NOMO-1 treated with DMSO at 0.1 percent for 48 hours (cell line): ENCODE data around the gene CTSH.
"Not testable (repeated sequence)": the region's sequence is repeated elsewhere in the genome, so short reads cannot be mapped to it uniquely, and the experiment has no call there.

Source experiments
- DNase-seq: peaks from one replicate; lab custom pipeline; 2025; ENCODE audit not compliant: unreplicated experiment; lab: John Stamatoyannopoulos, UW

Gene CTSH

GRCh38 chr15:78923015-78923414, 21.8 kb downstream of the CTSH start:
- no peak for DNase-seq

- DNase-seq: no peak
These were observed 22.3 kb downstream of the CTSH start for GRCh38 chr15:78922527-78922926.

GRCh38 chr15:78921940-78922339, 22.9 kb downstream of the CTSH start:
- DNase-seq: no peak

GRCh38 chr15:78921517-78921916, 23.3 kb downstream of the CTSH start:
- no peak for DNase-seq

GRCh38 chr15:78917888-78918287, 27.0 kb downstream of the CTSH start:
- DNase-seq: no peak

- DNase-seq: no peak
These were observed 28.8 kb downstream of the CTSH start for GRCh38 chr15:78916088-78916487.

GRCh38 chr15:78915341-78916087, 29.3 kb downstream of the CTSH start:
- peak; percentile 78 for DNase-seq

GRCh38 chr15:78914027-78914764, 30.6 kb downstream of the CTSH start:
- no peak for DNase-seq

DNA sequence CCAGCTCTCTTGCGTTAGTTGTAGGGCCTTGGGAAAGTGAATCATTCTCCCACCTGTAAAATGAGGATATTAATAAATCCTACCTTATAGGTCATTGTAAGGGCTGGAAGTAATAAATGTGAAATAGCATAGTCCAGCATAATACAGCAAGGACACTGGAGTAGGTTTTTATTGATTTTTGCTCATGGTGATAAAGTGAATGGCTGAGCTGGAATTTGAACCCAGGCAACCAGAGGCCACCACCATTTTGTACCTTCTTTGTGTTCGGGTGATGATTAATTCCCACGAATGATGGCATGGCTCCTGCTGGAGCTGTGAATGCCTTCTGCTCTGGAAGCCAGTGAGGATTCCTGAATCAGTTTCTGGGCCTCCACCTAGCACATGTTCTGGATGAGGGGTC, 31.8 kb downstream of the CTSH start:
- DNase-seq: no peak

DNA sequence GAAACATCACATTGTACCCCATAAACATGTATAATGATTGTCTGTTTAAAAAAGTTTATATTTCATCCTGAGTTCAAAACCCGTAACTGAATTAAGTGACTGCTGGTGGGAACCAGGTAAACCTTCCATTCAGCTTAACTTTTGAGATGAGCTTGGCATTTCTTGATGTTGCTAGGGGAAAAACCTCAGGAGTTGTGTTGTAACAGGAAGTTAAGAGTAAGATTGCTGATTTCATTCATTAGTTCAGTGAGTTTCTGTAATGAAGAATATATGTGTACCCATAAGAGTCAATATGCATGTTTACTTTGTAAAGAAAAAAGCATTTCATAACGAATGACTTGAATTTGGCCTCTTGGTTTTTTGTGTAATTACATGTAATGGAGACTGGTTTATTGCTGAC, 32.5 kb downstream of the CTSH start:
- DNase-seq: no peak

DNA sequence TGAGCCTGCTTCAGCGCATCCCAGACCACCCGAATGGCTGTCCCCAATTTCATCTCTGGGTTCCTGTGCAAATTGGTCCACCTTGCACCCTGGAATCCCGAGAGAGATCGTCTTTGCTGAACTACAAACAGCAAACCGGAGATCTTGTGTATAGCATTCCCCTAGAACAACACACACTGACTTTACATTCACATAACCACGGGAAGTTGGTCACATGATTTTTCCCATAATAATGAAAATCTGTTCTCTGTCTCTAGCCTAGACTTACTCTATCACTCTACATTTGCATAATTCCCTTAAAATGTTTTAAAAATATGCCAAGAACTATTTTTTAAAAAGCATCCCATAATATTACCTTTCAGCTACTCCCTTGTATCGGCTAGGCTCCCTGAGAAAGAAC, 34.6 kb downstream of the CTSH start:
- DNase-seq: no peak

GRCh38 chr15:78909791-78910228, 35.0 kb downstream of the CTSH start:
- DNase-seq: peak; percentile 5

GRCh38 chr15:78909160-78909695, 35.6 kb downstream of the CTSH start:
- DNase-seq: no peak

GRCh38 chr15:78907577-78907976, 37.3 kb downstream of the CTSH start:
- DNase-seq: no peak

DNA sequence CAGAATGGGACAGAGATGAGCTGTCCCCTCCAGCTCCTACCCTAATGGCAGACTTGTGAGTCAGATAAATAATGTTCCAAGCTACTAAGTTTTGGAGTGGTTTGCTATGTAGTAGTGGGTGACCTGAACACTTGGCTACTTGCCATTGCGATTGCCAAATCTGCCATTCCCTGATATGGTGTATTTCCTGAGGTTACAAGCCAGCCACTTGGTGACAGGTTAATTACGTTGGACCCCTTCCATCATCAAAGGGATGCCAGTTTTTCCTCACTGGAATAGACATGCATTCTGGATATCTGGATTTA, 38.6 kb downstream of the CTSH start:
- DNase-seq: no peak

DNA sequence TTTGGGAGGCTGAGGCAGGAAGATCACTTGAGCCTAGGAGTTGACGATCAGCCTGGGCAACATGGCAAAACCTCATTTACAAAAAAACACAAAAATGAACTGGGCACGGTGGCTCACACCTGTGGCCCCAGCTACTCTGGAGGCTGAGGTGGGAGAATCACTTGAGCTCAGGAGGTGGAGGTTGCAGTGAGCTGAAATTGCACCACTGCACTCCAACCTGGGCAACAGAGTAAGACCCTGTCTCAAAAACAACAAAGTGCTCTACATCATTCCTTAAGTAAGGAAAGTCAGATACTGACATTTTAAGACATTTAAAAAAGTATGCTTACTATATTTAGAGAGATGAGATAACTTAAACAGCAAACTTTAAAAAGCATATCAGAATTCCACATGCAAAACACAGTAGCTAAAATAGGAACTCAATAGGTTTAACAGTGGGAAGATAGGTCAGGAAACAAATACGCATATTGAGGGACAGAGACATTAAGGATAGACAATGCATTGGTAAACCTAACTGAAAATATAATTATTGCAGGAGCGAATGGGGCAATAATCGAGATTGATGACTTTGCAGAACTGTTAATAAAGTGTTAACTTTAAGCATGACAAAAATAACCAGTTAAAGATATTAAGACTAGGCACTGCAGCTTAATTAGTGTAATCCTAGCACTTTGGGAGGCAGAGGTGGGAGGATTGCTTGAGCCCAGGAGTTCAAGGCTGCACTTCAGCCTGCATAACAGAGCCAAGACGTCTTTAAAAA, 40.1 kb downstream of the CTSH start:
- DNase-seq: no peak

DNA sequence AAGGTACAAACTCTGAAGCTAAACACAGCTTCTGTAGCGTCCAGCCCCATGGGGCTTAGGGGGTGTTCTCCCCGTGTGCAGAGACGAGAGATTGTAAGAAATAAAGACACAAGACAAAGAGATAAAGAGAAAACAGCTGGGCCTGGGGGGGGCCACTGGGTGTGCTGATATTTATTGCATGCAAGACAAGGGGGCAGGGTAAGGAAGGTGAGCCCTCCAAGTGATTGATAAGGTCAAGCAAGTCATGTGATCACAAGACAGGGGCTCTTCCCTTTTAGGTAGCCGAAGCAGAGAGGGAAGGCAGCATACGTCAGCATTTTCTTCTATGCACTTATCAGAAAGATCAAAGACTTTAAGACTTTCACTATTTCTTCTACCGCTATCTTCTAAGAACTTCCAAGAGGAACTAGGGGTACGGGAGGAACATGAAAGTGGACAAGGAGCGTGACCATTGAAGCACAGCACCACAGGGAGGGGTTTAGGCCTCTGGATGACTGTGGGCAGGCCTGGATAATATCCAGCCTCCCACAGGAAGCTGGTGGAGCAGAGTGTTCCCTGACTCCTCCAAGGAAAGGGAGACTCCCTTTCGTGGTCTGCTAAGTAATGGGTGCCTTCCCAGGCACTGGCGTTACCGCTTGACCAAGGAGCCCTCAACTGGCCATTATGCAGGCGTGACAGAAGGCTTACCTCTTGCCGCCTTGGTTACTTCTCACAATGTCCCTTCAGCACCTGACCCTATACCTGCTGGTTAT, 42.4 kb downstream of the CTSH start:
- not testable (repeated sequence) for DNase-seq

- not testable (repeated sequence) for DNase-seq
These were observed 43.9 kb downstream of the CTSH start for GRCh38 chr15:78900819-78901533.

- no peak for DNase-seq
These were observed 46.3 kb downstream of the CTSH start for GRCh38 chr15:78898540-78898939.

DNA sequence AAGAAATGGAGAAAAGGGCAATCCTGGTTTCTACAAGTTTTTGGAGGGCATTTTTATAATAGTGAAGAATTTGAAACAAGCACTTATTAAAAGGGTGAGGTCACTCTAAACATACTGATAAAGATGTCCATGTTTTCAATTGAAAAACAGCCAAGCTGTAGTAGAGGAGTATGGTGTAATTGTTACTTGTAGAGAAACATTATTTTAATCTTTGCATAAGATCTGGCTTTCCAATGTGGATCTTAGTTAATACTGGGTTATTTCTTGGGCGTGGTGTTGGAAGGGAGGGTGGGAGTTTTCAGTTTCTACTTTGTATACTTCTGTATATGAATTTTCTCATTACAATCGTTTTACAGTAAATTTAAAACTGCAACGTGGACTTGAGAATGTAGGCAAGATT, 49.4 kb downstream of the CTSH start:
- no peak for DNase-seq
